NCI-H1694 treated with DMSO at 0.1 percent for 48 hours (cell line): ENCODE measurements around the gene CXXC5.

Source experiments
- DNase-seq: peaks from one replicate; lab custom pipeline; 2025; lab: John Stamatoyannopoulos, UW

CXXC5 gene

GRCh38 chr5:139680368-139681111, 32.4 kb downstream of the CXXC5 start:
- no peak for DNase-seq

- no peak for DNase-seq
Measured at GRCh38 chr5:139681112-139681458, 32.9 kb downstream of the CXXC5 start.

- no peak for DNase-seq
Measured at GRCh38 chr5:139681466-139681865, 33.3 kb downstream of the CXXC5 start.

GRCh38 chr5:139682016-139682975, 34.1 kb downstream of the CXXC5 start:
- DNase-seq = no peak

GRCh38 chr5:139683295-139684271, 35.4 kb downstream of the CXXC5 start:
- DNase-seq = no peak

- DNase-seq = no peak
Measured at GRCh38 chr5:139684350-139684880, 36.3 kb downstream of the CXXC5 start.

- DNase-seq = peak; percentile 17
Measured at GRCh38 chr5:139684881-139685749, 37.0 kb downstream of the CXXC5 start.

GRCh38 chr5:139685886-139686285, 37.7 kb downstream of the CXXC5 start:
- DNase-seq = no peak

- DNase-seq = no peak
Measured at GRCh38 chr5:139686356-139686705, 38.2 kb downstream of the CXXC5 start.

- no peak for DNase-seq
Measured at GRCh38 chr5:139686706-139687441, 38.7 kb downstream of the CXXC5 start.

- no peak for DNase-seq
Measured at GRCh38 chr5:139687656-139688055, 39.5 kb downstream of the CXXC5 start.

- DNase-seq = no peak
Measured at GRCh38 chr5:139688088-139688702, 40.0 kb downstream of the CXXC5 start.

- no peak for DNase-seq
Measured at GRCh38 chr5:139688751-139689372, 40.7 kb downstream of the CXXC5 start.

- DNase-seq = no peak
Measured at GRCh38 chr5:139689631-139690063, 41.5 kb downstream of the CXXC5 start.

- peak; percentile 38 for DNase-seq
Measured at GRCh38 chr5:139690064-139690802, 42.1 kb downstream of the CXXC5 start.

- no peak for DNase-seq
Measured at GRCh38 chr5:139690803-139691629, 42.9 kb downstream of the CXXC5 start.

- DNase-seq = no peak
Measured at GRCh38 chr5:139692148-139692547, 44.0 kb downstream of the CXXC5 start.
